Measurements from ENCODE around the gene ISCU. TPM values are rescaled to one million over a fixed set of nuclear protein-coding genes. Genes with fewer than 3 reads are reported as not detected.
A peak's percentile ranks its signal among the peaks of the same experiment; 100 is the strongest.
"Not testable (repeated sequence)": the region's sequence is repeated elsewhere in the genome, so short reads cannot be mapped to it uniquely, and the experiment has no call there.

ISCU gene
- polyA plus RNA-seq, 1 donor: 107 TPM

DNA sequence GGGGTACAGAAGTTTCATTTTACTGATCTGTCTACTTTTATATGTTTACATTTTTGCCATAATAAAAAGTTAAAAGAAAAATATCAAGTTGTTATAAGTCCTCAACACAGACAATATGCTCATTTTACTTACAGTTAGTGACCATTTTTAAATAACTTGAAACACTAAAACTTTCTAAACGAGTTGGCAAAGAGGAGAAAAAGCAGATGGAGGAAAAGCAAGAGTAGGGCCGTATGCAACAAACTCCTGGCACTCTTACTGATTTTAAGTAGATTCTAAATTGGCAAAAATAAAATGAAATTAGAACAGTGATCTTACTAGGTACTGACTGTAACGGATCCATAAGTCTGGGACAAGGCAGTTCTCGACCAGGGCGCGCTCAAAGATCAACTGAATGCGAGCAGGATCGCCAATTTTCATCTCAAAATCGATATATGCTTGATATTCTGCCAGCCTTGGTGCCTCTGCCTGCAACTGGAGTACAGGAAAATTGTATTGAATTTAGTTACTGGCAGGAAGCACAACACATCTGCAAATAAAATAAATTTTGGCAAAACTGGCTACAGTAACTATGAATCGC is 23.7 kb upstream of the ISCU start:
- DNase-seq: no peak

DNA sequence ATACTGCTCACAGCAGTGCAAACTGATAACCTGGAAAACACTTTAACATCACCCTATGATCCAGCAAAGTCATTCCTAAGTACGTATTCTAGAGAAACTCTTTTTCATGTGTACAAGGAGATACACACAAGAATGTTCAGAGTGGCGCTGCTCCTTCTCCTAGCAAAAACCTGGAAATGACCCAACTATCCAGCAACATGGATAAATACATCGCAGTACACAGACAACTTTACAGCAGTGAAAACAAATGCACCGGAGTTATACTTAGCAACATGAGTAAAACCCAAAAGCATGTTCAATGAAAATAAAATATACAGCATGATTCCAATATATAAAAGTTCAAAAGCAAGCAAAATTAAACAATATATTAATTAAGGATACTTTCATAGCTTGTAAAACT is 20.1 kb upstream of the ISCU start:
- no peak for DNase-seq

DNA sequence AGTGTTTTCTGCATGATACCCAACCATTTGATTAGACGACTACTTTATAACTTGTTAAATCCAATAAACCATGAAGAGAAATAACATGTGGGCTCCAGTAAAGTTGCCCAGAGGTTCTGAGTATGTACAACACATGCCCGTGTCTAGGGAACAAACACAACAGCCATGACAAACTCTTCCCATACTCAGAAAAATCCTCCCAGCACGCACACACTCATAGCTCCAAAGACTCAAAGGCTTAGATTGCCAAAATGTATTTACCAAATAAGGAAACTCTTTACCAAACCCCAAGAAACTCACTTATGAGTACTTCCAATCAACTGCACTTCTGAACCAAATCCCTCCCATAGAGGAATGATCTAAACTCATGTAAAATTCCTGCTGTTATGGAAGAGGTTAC is 18.7 kb upstream of the ISCU start:
- no peak for DNase-seq

DNA sequence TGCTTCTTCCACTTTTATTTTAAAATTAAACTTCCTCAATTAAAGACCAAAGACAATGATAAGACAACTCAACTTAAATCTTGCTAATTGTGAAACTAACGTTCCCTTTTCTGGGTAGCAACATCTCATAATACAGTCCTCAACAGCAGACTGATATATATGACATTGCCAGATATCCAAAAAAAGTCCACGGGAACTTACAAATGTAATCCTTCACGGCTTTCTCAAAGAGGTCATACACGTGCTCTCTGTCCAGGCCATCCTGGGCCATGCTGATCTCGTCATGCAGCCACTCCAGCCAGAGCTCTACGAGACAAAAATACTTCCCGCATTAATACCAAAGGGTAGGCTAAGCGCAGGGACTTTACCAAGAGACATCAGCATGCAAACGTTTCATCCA is 14.7 kb upstream of the ISCU start:
- no peak for DNase-seq

DNA sequence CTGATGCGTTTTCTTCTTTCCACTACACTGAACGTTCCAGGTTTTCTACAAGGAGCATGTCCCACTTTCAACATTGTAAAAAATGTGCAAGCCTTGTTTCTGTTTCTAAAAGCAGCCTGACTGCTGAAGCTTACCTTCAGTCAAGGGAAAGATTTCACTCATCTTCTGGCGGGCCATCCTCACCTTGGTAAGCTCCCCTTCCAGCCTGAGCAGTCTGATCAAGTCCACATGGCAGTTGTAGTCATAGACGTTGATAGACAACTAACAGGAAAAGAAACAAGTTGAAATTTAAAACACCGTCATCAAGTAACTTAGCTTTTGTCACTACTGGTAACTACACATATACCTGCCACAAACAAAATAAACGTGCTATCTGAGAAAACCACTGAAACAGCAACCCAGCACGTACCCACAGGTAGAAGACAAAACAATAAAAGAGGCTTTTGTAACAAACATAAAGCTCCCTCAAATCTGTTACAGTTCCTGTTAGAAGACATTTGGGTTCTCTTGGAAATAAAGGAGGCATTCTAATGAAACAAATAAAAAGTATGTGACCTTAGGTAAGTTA is 13.4 kb upstream of the ISCU start:
- DNase-seq: no peak

DNA sequence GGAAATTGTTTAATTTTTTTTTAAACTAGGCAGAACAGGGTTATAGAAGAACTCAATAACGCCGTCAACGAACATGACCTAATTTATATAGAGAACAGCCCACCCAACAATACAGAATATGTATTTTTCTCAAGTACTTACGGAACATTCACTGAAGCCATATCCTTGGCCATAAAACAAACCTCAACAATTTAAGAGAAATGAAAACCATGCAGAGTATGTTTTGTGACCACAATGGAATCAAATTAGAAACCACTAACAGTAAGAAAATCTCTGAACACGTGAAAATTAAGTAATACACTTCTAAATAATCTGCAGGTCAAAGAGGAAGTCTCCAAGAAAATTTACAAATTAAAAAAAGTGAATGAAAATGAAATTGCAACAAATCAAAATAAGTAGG is 10.9 kb upstream of the ISCU start:
- no peak for DNase-seq

DNA sequence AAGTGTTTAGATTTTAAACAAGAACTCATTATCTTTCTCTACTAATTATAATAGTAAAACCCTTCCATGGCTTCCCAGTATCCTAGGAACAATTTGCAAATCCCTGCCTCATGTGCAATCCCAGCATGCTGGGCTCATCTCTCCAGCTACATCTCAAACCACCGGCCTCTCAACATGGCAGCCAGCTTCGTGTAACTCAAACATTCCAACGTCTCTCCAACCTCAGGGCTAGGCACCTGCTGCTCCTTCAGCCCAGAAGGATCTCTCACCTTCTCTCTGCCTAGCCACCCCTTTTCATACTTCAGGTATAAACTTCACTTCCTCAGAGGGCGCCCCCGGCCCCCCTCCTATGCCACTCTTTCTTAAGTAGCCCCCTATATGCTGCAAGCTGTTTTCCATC is 8.6 kb upstream of the ISCU start:
- DNase-seq: no peak

DNA sequence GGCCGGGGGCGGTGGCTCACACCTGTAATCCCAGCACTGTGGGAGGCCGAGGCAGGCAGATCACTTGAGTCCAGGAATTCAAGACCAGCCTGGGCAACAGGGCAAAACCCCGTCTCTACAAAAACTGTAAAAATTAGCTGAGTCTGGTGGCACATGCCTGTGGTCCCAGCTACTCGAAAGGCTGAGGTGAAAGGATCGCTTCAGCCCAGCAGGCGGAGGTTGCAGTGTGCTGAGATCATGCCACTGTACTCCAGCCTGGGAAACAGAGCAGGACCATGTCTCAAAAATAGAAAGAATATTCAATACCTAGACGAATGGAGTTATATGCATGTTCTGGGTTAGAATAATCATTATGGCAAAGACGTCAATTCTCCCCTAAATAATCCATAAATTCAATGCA is 7.0 kb upstream of the ISCU start:
- not testable (repeated sequence) for DNase-seq

DNA sequence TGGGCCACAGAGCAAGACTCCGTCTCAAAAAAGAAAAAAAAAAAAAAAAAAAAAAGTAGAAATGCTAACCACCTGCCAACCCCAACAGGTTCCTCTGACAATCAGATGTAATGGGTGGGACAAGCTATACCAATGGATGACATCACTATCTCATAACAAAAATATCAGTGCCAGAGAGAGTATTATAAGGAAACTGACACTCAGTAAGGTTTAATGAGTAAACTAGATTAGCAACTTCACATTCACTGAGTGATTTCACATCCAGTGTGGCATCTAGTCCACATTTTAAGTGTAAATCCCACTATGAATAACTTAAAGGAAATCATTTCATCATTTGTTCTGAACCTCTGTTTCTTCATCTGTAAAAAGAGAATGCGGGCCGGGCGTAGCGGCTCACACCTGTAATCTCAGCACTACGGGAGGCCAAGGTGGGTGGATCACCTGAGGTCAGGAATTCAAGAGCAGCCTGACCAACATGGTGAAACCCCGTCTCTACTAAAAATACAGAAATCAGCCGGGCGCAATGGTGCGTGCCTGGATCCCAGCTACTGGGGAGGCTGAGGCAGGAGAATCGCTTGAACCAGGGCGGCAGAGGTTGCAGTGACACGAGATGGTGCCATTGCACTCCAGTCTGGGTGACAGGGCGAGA is 3.3 kb upstream of the ISCU start:
- DNase-seq: no peak

DNA sequence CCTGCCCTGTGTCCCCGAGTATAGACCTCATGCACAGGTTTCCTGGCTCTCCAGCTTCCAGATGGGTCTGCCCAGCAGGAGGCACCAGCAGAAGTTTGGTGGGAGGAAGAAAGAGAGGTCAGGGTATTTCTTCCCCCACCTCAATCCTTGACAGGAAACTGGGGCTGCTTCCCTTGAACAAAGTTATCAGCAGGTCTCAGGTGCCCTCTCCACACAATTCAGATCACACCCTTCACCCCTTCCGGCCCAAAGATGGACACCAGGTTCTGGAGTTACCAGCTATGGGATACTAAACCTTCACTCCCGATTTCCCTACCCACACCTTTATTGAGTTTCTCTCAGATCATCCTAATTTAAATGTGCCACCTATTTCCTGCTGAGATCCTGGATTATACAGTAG is 2.6 kb upstream of the ISCU start:
- no peak for DNase-seq

DNA sequence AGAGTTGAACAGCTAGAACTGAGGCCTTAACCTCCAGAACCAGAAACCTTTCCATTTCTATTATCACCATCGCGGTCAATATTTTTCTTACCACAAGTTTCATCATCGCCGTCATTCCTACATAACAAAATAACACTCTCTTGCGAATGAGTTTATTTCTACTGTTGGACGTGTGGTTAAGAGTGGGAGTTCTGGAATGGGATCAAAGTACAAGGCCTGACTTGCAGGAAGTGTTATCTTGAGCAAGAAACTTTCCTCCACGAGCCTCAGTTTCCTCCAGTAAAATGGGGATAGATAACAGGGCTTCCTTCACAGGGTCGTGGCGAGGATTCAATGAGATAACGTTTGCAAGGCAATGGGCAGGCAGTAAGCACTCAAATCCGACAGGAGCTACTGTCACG is 2.1 kb upstream of the ISCU start:
- DNase-seq: no peak

DNA sequence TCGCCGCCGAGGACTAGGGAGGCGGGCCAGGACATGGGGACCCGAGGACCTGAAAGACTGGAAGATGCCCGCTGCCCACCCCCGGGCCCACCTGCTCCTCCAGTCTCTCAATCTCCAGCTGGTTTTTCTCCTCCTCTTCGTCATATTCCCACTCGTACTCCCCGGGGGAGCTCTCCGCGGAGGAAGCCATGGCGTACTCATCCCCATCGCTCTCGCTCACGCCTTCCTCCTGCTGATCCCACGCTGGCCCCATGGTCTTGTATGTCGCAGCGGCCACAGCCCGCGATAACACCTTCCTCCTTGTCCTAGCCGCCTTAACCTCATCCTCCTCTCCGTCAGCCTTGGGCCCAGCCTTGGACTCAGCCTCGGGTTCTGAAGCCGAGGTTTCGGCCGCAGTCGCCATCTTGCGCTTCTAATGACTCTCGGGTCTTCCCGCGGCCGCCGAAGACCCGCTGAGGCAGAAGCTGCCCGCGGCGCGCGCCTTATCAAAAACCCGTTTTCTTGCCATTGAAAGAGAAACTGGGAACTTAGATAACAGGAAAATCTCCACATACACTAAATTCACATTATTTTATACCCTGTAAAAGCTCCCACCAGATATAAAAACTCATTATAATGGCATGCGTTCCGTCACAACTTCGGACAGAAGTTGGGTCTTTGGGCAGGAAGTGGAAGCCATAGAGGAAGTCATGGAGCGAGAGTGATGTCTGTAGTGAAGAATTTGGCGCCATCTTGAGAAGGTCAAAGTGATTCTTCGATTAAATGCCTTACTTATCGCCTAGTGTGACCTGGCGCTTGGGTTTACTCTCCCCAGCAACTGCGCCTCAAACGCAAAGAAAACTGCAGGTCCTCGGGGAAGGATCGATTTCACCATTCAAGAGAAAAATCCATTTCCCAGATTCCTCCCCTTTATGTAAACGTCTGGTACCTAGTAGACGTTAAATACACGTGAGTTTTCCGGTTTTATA is 1.4 kb upstream of the ISCU start, which contains the start of gene SART3:
Gene SART3 (minus strand): TSS at position 422 of the 968 bp plus-strand sequence. CDS start 19 bp downstream, at position 403.
- DNase-seq: peak; percentile 89

DNA sequence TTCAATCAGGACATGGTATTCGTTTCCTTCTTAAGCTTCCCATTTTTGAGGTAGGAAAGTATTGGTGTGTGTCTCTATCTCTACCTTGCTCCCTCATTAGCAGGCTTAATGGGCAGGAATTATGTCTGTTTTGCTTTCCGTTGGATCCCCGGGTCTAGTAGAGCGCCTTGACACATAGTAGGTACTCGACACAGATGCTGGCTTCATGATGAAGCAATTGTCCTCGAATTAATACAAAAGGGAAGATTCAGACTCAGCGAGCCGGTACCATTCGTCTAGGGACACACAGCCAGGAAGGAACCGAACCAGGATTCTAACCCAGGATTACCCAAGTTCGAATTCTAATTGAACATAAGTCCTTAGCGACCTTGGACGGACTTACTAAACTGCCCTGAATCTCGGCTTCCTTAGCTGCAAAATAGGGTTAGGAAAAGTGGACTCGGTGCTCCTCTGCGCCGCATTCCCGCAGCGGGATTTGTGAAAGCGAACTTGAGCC is 496 bp upstream of the ISCU start:
- DNase-seq: peak; percentile 31

DNA sequence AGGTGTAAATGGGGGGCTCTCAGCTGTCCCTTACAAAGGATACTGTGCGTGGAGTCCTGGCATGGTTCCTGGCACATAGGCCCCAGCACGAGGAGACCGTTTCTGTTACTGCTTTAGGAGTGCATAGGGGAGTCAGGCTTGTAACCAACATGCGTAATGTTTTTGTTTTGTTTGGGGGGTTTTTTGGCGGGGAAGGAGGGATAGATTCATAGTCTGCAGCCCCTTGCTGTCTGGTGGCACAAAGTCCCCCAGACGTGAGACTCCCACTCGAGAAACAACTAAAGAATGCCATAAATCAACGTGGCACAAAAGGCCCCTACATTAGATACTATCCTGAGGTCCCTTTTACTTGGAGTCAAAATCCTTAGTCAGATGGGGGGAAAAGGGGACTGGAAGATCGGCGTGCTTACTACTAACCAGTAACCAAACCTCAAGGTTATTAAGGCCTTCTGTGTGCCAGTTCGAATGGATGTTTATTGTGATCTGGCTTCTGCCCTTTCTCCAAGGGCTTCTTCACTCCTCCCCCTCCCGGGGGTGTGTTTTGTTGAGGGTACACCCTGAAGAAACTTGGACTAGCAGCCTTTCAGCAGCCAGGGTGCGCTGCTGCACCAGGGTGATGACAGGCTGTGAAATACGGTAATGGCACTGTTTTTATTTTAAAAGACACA is 874 bp downstream of the ISCU start:
- DNase-seq: peak; percentile 82

DNA sequence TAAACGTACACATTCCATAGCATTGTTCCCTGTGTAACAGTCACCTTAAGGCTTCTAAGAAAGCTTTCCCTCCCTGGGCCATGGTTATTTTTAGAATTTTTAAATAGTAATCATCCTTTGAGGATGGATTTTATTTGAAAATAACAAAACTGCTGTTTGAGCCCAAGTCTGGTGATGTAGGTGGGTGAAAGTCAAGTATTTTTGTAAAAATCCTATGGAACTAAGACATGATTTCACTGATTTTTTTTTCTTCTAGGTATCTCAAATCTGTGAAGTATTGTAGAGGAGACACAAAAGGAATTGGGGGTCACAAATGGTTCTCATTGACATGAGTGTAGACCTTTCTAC is 1.4 kb downstream of the ISCU start:
- no peak for DNase-seq

DNA sequence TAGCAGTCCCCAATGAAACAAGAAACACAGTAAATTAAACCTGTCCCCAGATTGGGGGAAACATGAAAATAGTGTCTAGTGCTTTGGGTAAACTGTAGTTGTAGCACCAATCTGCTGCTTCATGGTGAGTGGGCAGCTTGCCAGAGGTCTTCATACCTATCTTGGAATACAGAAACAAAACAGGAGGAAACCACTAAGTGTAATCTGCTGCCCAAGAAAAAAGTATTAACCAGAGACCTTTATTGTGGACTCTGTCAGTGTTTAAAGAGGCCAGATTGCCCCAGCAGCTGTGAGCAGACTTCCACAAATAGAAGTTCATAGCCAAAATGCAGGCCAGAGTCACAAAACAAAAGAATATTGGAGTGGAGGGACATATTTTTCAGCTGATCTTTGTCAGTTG is 2.3 kb downstream of the ISCU start:
- no peak for DNase-seq

DNA sequence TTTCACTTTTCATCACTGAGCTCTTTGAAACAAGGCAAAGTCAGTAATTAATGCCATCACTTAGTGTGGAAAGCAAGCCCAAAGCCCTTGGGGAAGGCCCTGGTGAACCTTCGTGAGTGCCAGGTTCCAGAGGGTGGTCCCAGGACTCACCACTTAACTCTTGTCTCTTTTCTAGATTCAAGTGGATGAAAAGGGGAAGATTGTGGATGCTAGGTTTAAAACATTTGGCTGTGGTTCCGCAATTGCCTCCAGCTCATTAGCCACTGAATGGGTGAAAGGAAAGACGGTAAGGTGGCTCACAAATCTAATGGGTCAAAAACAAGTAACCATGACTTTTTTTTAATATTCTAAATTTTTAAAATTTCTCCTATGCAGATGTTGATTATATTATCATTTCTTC is 2.8 kb downstream of the ISCU start:
- no peak for DNase-seq

DNA sequence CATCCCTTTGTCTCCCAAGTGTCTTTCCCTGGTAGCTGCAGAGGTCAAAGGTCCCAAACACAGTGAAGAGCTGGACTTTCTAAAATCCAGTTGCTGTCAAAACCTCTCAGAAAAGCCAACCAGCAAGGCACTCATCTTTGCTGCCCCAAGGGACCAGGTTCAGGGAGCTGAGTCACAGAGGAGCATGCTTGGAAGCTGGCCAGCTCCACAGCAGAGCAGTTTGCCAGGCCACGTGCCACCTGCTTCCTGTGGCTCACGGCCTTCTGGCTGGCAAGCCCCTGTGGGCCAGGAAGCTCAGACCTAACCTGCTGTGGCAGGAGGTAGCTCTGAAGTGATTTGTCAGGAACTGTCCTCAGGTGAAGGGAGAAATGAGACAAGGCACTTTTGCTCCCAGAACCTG is 3.6 kb downstream of the ISCU start:
- no peak for DNase-seq

DNA sequence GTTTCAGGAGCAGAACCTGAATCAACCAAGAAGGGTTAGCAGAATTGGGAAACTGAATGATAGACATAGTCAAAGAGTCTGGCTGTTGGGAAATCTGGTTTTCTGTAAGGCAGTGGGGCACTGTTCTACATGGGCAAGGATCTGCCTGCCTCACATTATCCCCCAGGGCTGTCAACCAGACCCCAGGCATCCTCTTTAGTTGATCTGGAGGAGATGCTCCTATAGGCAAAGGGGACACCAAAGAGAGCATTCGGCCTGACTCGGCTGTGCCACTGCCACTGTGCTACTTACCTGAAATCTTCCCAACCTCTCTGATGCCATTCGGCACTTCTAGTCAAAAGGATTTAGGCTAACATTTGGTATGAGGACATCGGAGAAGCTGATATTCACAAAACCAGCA is 4.1 kb downstream of the ISCU start:
- no peak for DNase-seq

DNA sequence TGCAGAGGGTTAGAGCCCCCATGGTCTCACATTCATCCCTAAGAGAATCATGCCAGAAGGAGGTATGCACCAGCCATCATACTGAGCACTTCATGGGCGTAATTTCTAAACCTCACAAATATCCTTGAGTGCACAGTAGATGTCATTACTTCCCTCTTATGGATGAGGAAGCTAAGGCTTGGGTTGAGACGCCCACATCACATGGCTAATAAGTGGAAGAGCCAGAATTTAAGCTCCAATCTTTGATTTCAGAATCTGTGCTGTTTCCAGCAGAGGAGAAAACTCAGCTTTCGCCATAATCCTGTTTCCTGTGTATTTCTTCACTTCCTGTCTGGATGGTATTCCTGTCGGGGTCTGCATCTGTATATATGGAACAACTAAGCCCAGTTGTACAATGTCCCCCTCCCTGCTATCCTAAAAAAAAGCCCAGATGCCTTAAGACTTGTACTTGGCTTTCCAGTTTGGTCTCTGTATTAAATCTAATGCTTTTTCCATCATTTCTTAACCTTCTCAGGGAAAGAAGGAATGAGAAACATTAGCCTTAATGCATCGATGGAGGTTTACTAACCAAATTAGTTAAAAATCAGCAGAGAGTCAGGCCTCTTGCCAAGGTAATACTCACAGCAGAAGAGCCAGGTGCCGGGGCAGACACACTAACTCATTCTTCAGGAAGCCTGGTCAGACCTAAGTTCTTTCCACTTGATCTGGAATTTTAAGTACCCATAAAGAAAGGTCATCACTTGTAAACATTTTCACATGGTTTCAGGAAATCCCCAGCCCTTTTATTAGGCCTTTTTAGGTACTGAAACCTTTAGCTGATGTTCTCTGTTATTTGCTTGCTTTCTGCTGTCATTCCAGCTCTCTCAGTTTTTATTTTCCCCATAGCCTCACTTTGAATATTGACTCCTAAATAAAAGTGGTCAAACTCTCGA is 5.3 kb downstream of the ISCU start:
- no peak for DNase-seq

Measured in left kidney (tissue), 2 donors.